ENCODE measurements around the gene PSMD6.

PSMD6 gene

DNA sequence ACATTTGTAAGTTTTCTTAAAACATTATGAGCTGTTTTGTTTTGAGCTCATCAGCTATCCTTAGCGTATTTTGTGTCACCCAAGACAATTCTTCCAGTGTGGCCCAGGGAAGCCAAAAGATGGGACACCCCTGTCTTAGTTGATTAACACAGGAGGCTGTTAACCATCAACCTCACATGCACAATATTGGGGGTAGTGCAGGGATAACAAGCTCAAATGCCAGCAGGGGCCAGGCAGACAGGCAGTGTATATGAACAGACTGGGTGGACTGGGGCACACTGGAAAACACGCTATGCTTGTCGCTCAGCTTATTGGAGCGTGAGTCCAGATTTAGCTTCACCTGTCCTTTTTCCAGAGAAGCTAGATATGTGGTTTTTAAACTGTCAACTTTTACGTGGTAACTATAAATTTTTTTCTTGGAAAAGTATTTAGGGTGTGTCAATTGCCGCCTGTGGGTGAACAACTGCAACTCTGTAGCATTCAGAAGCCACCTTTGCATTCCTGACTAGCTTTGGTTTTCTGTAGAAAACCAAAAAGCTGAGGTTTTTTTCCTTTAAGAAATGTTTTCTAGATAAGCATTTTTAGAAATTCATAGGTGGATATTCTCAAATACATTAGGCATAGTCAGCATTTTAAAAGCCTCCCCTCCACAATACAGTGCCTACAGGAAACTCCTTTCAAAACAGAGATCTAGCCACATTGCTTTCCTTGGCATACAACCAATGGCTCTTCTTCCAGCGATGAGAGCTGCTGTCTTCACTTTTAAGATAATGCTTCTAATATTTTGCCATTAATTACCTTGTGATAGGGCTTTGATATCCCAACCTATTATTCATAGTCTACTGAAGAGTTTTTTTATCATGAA lies 14.6 kb downstream of the PSMD6 start:
- no peak for DNase-seq (ENCODE audit: low read depth)
- no peak overlapping the region for H3K4me3 ChIP-seq (ENCODE audit: low read depth, low read length)
- TF ChIP-seq CTCF (IDR thresholded peaks at IDR 0.05; ENCODE audit: low read depth, low read length) (no peak), MYC (IDR thresholded peaks at IDR 0.05; ENCODE audit: low read depth, low read length) (no peak), POLR2A (IDR thresholded peaks at IDR 0.05; ENCODE audit: extremely low read depth, insufficient read length) (no peak)

DNA sequence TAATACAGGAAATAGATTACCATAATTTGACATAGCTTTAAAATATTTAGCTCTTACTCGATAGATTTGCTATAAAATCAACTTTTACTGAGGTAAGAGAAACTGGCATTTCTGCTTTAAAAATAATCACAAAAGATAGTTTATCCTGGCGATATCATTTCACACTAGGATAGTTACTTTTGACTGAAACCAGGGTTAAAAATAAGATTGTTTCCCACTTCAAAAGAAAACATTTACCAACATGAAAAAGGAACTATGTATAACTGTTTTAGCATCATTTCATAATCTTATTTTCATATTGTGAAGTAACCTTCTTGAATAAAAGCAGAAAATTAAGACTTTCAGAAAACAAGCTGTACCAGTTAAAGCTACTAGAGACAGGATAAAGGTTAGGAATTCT lies 15.3 kb downstream of the PSMD6 start:
- H3K4me3 ChIP-seq (ENCODE audit: low read depth, low read length): no peak overlapping the region
- no peak for DNase-seq (ENCODE audit: low read depth)
- TF ChIP-seq CTCF (IDR thresholded peaks at IDR 0.05; ENCODE audit: low read depth, low read length): no peak
- no peak for TF ChIP-seq MYC (IDR thresholded peaks at IDR 0.05; ENCODE audit: low read depth, low read length)
- no peak for TF ChIP-seq MAX (IDR thresholded peaks at IDR 0.05; ENCODE audit: low read depth, low read length)
- no peak for TF ChIP-seq POLR2A (IDR thresholded peaks at IDR 0.05; ENCODE audit: extremely low read depth, insufficient read length)

DNA sequence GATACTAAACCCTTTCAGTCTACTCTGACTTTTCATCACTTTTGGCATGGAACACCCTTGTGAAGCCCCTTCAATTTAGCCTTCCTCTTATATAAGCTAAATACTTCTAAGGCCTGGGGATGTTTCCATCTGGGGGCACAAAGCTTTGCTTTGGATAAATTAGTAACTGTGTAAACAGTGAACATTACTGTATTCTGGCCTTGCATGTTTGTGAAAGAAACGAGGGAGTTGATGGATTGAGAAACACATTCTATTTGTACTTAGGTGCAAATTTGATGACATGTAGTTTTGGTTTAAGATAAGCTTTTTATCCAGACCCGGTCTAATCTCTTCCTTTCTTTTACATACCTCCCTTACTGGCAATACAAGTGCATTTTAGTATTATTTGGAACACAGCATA lies 19.7 kb downstream of the PSMD6 start:
- TF ChIP-seq POLR2A (IDR thresholded peaks at IDR 0.05; ENCODE audit: extremely low read depth, insufficient read length) (no peak), MYC (IDR thresholded peaks at IDR 0.05; ENCODE audit: low read depth, low read length) (no peak), CTCF (IDR thresholded peaks at IDR 0.05; ENCODE audit: low read depth, low read length) (no peak), MAX (IDR thresholded peaks at IDR 0.05; ENCODE audit: low read depth, low read length) (no peak)
- H3K4me3 ChIP-seq (ENCODE audit: low read depth, low read length): no peak overlapping the region
- DNase-seq (ENCODE audit: low read depth): no peak

- TF ChIP-seq CTCF (IDR thresholded peaks at IDR 0.05; ENCODE audit: low read depth, low read length): no peak
- TF ChIP-seq MYC (IDR thresholded peaks at IDR 0.05; ENCODE audit: low read depth, low read length): no peak
- no peak for TF ChIP-seq POLR2A (IDR thresholded peaks at IDR 0.05; ENCODE audit: extremely low read depth, insufficient read length)
- no peak for TF ChIP-seq MAX (IDR thresholded peaks at IDR 0.05; ENCODE audit: low read depth, low read length)
- no peak overlapping the region for H3K4me3 ChIP-seq (ENCODE audit: low read depth, low read length)
- no peak for DNase-seq (ENCODE audit: low read depth)
Measured at GRCh38 chr3:64002233-64002632, 21.1 kb downstream of the PSMD6 start.

DNA sequence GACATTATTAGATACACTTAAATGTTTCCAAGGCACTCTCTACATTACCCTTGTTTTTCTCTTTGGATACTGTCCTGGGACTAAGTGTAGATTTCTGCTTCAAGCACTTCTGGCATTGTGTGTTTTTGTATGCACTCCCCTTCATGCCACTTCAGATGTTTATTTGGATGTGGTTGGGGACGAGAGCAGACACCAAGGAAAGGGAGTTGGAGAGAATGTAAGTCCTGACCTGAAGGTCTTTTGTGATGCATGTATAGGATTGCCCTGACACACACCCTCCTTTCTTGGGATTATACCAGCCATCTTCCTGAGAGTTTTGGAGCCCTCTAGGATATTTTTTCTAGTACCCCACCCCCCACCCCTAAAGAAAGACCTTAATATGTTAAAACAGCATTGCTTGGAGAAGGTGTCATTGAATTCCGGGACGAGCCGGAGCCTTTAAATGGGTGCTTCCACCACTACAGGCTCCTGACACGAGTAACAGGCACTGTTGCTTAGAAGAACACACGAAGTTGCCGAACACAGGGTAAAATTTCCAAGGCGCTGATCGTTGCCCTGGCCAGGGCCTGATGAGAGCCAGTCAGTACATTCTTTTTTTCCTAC lies 22.7 kb downstream of the PSMD6 start:
- TF ChIP-seq MAX (IDR thresholded peaks at IDR 0.05; ENCODE audit: low read depth, low read length): no peak
- TF ChIP-seq CTCF (IDR thresholded peaks at IDR 0.05; ENCODE audit: low read depth, low read length): no peak
- H3K4me3 ChIP-seq (ENCODE audit: low read depth, low read length): no peak overlapping the region
- no peak for DNase-seq (ENCODE audit: low read depth)
